ENCODE data around the gene JAM3.
"Not testable (repeated sequence)": the region's sequence is repeated elsewhere in the genome, so short reads cannot be mapped to it uniquely, and the experiment has no call there.

Gene JAM3

DNA sequence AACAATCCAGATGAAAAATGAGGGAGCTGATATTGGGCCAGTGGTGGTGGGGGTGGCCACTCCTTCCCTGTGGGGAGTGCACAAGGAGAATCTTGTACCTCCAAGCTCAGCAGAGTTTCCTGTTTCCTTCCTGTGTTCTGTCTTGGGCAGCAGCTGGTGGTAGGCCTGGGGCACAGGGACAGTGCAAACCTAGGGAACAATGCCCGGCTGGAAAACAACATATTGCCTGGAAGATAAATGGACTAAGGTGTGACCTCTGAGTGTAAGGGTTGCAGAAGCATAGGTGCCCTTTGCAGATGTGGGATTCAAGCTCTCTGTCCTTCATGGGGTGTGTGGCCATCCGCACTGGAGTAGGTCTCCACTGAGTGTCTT, 5.8 kb upstream of the JAM3 start:
- no peak for DNase-seq

DNA sequence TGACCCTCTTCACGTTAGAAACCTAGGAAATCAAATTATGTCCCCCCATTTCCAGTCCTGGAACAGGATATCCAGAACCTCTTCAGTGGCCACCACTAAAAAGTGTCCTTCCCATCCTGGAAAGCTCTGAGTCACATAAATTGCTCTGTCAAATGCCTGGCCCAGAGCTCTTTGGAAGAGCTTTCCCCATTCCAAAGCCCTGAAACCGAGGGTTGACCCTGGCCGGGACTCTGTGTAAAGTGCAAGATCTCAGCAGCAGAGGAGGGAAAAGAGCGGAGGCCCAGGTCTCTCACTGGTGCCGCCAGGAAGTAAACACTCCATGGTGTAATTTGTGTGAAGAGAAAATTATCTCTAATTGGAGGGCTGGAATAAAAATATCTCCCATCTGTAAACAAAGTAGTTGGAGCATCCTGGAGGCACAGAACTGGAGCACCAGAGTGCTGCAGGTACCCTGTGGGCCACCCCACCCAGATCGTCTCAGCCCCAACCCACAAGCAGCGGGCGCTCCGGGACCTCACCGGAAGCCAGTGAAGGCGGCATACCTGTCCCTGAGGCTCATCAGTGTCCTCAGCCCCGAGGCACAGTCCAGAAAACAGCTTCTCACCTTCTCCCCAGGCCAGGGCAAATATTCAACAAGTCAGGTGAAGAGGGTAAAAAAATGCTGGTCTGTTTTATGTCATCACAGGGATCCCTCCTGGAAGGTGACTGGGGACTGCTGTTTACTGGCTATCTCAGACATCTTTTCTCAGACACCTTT, 4.7 kb upstream of the JAM3 start:
- peak; percentile 83 for DNase-seq

DNA sequence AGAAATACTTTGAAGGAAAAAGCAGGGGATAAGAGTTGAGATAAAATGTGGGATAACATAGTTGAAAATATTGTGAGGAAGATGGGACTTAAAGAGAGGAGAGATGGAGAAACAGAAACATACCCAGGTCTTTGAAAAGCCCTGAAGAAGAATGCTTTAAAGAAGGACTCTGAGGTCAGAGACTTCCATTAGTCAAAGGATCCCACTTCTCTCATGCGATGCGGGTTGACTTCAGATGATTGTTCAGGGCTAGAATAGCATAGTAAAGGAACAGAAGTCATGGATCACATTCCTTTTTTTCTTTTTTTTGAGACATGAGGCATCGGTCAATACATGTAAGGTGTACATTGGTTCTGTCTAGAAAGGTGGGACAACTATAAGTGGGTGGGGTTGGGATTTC, 3.5 kb upstream of the JAM3 start:
- DNase-seq, result no peak

DNA sequence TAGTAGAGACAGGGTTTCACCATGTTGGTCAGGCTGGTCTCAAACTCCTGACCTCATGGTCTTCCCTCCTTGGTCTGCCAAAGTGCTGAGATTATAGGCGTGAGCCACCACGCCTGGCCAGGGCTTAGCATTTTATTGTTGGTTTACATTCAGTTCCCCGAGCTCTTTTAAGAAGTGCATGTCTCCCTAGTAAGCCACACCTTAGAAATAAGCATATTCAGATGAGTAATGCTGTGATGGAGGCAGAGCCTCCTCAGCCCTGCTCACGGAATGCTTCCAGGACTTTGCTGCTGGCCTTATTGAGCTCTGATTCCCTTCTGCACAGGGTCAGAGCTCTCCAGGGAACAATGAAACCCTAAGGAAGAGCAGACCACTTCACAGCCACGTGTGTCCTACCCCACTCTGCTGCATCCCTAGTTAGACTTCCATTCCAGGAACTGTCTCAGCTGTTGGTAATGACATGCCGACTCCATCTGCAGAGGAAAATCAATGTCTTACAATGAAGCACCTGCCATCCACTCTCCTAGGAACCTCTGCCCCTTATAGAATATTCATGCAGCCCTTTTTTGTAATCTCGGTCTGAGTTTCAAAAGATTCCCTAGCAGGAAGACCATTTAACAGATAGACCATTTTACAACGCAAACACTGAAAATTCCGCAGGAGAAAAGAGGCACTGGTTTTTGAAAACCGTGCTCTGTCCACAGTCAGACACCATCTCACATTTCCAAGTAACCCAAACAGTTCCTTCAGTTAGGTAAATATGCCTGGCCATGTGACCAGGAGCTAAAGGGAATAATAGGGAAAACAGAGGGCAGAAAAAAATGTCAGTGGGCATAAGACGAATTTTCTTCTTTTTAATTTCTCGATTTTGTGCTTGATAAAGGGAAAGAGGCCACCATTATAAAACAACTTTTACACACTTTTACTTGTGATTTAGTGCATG, 1.7 kb upstream of the JAM3 start:
- DNase-seq, result no peak

DNA sequence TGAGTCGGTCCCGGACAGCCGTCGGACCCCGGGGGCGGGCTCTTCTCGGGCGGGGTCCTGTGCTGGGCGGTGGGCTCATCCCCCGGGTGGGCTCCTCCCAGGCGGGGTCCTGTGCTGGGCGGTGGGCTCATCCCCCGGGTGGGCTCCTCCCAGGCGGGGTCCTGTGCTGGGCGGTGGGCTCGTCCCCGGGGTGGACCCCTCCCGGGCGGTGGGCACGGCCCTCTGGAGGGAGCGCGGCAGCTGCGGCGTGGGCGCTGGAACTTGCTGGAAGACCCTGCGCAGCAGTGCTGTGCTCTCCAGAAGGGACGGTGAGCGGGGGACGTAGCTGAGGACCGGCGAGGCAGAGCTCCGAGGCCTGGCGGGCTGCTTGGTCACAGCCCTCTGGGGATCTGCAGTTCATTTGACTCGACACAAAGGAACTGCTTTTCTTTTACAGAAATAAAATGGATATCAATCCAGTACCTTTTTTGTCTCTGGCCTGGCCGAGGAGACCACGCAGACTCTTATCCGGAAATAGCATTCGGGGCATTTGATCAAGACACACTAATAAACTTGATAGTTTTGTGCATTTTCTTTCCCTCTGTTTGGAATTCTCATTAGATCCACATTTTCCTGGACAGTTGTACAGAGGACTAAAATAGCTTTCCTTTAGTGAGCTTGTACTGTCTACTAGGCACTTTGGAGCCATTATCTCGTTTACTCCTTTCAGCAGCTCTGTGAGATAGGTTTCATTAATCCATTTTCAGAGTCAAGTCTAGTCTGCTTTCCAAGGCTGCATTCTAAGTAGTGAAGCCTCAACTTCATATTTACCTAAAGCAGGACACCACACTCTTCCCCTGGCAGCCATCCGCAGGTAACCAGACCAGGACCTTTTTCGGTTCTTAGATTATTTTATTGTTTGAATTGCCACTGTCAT, 812 bp downstream of the JAM3 start:
- DNase-seq, result peak; percentile 46

DNA sequence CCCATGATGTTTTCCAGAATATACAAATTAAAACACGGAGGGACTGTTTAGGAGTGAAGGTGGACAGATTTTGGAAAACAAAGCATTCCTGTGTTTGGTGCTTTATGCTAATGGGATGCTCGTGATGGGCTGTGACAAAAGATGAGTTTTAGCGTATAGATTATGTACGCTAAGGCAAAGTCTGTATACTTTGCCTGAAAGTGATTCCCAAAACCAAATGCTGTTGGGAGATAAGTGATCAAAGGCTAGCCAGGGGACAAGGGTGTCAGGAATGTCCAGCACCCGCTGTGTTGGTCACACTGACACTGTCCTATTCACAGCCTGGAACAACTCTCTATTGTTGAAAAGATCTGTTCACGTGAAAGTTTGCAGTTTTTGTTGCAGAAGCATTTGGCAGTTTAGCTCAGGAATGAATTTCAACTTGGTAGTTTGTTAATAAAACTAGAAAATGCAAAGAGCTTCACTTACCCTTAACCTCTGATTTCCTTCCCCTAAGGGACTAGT, 1.5 kb downstream of the JAM3 start:
- no peak for DNase-seq

DNA sequence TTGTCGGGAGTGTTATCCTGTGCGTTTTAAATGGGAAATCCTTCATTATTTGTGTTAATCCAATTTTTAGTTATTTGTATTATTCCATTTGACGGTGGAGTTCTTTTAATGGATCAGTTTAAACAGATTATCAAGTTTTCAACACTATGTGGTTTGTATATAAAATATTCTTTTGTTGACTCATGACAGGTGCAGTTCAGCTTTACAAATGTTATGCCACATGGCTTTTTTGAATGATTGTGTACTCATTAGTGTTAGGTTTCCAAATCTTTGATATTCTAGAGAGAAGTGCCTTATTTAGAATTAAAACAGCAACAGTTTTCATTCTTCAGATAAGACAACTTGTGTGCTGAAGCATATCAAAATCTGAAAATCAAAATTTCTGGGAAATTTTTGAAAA, 2.4 kb downstream of the JAM3 start:
- DNase-seq, result peak; percentile 67

DNA sequence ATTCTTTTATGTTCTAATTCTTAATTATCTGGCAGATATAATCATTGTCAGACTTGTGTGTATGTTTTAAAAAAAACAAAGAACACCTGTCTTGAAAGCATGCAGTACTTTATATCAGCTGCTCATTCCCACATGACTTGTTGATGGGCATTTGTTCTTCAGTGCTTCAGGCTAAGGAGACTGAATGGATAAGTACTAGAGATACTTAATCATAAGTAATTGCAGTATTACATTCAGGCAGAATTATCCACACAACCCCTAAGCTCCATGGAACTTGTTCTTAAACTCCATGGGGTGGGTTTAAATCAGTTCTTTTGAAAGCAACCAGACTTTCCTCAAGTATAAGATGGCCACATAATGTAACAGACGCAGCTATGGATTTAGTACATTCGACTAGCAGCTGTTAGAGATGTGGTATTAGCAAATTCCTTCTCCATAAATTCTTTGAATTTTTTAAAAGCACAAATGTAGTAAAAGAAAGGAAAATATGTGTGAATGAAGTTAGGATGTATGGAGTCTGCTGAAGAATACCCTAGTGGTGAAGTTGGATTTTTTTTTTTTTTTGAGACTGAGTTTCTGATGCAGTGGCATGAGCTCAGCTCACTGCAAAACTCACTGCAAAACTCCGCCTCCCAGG, 3.0 kb downstream of the JAM3 start:
- DNase-seq, result peak; percentile 71

DNA sequence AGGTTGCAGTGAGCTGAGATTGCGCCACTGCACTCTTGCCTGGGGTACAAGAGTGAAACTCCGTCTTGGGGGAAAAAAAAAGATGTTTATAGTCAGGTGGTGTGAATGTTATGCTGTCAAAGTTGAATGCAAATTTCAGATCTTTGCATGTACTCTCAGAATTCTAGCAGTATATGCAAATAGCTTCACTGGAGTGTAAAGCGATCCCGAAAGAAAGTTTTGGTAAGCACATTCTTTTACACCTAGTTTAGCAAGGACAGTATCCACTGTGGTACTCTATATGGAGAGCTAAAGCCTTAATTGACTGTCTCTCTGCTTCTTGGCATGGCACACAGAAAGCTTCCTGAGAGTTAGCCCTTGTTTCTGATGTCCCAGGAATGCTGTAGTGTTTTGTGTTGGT, 4.0 kb downstream of the JAM3 start:
- no peak for DNase-seq

DNA sequence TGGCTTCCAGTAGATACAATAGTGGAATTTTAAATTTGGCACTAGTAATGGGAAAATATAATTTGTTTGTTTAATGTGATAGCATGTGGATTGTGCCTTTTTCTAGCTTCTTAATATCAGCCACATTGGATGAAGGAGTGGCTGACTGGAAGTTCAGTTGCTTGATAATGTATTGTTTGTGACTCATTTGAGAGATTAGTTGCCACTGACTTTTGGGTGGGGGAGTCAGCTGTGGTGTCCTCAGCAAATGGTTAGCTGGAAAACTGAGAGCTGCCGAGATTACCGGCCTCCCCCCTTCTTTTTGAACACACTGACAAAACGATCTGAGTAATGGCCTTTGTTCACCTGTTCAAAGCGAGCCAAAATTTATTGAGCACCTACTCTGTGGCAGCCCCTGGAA, 5.5 kb downstream of the JAM3 start:
- no peak for DNase-seq

DNA sequence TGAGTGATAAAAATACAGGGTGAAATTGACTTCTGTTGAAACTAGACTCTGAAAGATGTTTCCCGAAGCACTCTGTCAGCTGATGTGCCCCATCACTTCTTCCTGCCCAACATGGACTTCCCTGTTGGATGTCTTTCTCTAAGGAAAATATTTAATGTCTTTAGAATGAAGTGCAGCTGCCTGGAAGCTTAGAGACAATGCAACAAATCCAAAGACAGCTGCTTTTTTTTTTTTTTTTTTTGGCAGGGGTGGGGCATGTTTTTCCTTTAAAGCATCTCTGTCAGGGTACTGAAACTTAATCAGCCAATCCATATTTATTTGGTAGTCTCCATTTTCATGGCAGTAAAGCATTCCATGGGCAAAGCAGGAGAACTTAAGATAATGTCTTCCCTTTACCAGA, 5.9 kb downstream of the JAM3 start:
- DNase-seq, result no peak

DNA sequence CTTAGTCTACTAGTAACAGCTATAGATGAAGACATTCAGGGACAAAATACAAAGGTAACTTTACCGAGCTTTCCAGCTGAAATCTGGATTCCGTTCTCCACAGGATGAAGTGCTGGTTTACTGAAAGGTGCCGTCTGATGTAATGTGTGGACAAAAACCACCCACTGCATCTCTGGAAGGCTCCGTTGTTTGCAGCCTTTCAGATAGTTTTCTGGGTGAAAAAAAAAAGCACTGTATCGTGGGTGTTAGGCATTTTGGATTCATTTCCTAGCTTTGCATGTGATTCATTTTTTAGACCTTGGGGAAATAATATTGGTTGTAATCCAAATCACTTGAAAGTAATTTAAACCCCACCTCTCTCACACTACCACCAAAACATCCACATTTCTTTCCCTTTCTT, 10.4 kb downstream of the JAM3 start:
- DNase-seq, result no peak

DNA sequence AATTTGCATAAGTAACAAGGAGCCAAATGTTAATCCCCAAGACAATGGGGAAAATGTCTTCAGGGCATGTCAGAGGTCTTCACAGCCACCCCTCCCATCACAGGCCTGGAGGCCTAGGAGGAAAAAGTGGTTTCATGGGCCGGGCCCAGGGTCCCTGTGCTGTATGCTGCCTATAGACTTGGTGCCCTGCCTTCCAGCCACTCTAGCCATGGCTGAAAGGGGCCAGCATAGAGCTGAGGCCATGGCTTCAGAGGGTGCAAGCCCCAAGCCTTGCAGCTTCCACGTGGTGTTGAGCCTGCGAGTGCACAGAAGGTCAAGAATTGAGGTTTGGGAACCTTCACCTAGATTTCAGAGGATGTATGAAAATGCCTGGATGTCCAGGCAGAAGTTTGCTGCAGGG, 12.4 kb downstream of the JAM3 start:
- DNase-seq, result not testable (repeated sequence)

DNA sequence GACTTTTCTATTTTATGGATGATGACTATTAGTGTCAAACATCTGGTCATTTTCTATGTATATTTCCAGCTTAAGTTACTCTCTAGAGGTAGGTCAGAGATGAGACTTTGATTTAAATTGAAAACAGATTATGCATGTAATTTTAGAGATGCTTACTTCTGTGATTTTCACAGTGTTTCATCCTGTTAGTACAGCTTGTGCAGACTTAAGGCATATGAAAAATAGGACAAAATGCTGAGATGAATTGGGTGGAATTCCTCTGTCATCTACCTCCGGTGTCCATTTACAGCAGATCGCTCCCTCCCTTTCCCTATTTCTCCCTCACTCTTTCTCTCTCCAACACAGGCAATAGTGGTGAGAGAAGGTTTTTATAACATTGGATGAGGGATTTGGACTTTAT, 14.1 kb downstream of the JAM3 start:
- DNase-seq, result no peak

DNA sequence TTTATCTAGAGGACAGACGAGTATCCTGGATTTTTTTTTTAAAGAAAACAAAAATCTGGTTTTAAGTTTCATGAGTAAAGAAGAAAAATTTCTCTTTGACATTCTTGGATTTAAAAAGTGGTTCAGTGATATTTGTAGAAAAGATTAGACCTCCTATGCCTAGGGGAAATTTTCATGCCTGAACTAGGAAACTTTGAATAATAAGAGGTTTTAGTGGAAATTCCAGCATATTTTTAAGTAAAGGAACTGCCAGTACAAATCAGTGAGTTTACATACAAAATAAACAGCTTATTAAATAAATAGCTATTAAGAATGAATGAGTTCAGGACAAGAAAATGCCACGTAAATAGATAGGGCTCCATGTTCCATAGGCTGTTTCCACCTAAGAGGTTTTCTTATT, 17.5 kb downstream of the JAM3 start:
- DNase-seq, result no peak

DNA sequence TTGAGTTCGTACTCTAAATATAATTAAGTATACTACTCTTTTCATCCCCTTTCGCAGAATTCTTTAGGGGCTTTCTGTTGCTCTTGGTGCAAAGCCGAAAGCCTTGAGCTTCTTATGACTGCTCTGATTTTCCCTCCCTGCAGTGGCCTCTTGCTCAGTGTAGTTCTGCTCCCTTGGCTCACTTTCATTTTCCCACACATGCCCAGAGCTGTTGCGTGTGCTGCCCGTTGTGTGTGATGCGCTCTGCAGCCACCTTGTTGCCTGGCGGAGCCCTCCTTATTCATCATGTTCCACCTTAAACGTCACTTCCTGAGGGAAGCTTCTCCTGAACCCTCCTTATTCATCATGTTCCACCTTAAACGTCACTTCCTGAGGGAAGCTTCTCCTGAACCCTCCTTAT, 23.1 kb downstream of the JAM3 start:
- DNase-seq, result not testable (repeated sequence)

DNA sequence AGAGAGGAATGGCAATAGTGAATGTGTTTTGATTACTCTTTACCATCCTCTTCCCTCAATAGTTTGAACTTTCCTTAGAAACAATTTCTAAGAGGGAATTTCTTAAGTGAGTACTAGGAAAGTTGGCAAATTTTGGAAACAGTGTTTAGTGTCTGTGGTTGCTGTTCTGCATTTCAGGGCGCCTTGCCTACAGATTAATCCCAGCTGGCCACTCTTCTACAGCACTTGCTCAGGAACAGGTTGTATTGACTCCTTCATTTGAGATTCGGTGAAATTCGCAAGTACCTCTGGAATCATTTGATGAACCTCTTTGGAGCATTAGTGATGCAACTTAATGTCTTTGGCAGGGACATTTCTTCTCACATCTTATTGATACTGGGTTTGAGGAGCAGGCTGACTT, 28.3 kb downstream of the JAM3 start:
- DNase-seq, result no peak

DNA sequence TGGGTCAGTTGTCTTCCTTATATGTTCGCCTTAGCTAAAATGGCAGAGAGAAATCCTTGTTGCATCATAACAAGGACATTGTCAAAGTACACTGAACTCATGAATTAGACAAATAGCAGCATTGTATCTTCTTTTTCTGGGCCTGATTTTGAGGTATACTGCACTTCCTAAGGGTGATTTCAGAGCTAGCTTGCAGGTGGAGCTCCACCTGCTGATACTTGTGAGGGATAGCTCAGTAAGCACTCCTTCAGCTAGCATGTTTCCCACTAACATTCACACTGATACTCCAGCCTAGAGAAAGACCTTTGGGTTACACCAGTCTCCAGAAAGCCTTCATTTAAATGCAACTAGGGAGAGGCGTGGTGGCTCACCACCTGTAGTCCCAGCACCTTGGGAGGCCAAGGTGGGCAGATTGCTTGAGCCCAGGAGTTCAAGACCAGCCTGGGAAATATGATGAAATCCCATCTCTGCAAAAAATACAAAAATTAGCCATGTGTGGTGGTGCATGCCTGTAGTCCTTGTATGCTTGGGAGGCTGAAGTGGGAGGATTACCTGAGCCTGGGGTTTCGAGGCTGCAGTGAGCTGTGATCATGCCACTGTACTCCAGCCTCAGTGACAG, 29.8 kb downstream of the JAM3 start:
- DNase-seq, result no peak

DNA sequence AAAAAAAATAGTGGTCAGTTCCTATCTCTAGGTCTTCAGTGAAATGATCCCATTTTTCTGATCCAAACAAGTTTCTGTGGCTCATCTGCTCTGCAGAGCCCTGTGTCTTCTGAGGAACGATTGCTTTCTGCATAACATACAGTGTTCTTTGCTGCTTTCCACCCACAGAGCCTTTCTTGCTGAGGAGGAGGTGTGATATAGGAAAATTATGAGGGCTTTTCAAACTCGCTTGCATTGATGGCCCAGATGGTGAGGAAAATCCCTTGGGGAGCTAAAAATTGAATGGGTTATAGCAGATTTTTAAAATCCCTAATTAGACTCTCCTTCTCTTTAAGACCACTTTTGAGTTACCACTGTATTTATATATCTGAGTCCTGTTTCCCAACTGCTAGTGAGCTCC, 31.3 kb downstream of the JAM3 start:
- DNase-seq, result no peak

DNA sequence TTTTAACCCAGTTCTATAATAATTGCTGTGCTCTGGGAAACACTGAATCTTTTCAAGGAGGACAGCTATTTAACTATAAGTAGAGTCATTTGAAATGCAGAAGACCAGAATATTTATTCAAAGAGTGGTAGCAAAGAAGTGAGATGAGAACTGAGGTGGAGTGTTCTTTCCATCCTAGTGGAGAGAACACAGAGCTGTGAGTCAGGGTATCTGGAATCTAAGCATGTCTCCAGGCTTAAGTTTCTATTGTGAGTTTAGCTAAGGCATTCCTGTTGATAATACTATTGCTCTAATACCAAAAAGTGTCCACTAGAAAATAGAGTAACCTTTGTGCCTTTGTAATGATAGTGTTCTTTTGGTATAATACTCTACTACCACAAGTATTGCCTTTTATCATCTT, 32.4 kb downstream of the JAM3 start:
- DNase-seq, result no peak

DNA sequence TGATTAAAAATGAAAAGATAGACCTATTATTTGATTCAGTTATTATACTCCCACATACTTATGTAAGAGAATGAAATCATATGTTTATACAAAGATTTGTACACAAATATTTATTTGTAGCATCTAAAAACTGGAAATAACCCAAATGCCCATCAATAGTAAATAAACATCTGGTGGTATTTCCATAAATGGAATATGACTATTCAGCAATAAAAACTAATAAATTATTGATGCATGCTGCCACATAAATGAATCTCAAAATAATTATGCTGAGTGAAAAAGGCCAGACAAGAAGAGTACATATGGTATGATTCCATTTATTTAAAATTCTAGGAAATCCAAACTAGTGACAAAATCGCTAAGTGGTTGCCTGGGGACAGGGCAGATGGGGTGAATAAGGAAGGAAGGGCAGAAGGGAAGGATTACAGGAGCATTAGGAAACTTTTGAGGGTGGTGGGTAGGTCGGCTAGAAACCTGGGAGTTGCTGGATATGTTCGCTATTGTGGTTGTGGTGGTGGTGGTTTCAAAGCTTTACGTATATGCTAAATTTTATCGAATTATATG, 41.5 kb downstream of the JAM3 start:
- no peak for DNase-seq

DNA sequence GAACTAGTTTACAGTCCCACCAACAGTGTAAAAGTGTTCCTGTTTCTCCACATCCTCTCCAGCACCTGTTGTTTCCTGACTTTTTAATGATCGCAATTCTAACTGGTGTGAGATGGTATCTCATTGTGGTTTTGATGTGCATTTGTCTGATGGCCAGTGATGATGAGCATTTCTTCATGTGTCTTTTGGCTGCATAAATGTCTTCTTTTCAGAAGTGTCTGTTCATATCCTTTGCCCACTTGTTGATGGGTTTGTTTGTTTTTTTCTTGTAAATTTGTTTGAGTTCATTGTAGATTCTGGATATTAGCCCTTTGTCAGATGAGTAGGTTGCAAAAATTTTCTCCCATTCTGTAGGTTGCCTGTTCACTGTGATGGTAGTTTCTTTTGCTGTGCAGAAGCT, 44.9 kb downstream of the JAM3 start:
- not testable (repeated sequence) for DNase-seq
